ENCODE measurements around the gene CAPSL. TPM values are rescaled to one million over a fixed set of nuclear protein-coding genes. Genes with fewer than 3 reads are reported as not detected.

CAPSL gene
- total RNA-seq, 3 donors from 2014 or later: not detected

DNA sequence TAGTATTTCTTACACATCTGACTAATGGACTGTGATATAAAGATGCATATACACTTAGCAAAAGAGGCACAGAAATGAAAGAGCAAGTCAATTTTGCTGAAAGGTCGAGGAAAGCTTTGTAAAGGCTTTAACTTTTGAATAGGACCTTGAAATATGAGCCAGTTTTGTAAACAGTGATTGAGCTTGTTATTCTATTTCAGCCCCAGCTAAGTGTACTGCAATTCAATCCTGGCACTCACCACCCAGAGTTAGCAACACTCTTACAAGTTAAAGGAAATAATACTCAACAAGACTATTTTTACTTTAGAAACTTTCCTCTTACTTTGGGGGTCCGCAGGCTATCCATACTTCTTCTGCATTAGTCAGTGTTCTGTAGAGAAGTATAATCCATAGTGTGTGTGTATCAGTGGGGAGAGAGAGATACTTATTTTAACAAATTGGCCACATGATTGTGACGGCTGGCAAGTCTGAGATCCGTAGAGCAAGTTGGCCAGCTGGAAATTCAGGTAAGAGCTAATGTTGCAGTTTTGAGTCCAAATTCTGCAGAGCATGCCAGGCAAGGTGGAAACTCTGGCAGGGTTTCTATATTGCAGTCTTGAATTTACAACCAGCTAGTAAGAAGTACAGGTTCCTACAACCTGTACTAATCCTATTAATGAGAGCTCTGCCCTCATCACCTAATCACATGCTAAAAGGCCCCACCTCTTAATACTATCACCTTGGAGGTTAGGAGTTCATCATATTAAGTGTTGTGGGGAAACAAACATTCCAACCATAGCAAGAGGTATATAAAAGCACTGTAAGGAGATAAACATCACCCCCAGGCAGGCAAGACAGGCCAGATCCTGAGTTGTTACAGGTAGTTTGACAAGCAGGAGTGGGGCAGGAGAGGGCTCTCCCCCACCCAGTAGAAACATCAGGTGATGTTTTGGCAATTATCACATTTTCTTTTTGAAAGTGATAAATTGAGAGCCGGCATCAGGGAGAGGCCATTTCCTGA, 48.1 kb downstream of the CAPSL start:
- no peak overlapping the region for H3K4me3 ChIP-seq
- intact Hi-C loops (cut with DNase I; ENCODE audit: low total_unique reads): no loop called here
- H3K4me1 ChIP-seq: no peaks in the 10 kb centered on the region
- no peaks in the 10 kb centered on the region for H3K27me3 ChIP-seq
- no peaks in the 10 kb centered on the region for H3K36me3 ChIP-seq
- TF ChIP-seq, protein P1, sequence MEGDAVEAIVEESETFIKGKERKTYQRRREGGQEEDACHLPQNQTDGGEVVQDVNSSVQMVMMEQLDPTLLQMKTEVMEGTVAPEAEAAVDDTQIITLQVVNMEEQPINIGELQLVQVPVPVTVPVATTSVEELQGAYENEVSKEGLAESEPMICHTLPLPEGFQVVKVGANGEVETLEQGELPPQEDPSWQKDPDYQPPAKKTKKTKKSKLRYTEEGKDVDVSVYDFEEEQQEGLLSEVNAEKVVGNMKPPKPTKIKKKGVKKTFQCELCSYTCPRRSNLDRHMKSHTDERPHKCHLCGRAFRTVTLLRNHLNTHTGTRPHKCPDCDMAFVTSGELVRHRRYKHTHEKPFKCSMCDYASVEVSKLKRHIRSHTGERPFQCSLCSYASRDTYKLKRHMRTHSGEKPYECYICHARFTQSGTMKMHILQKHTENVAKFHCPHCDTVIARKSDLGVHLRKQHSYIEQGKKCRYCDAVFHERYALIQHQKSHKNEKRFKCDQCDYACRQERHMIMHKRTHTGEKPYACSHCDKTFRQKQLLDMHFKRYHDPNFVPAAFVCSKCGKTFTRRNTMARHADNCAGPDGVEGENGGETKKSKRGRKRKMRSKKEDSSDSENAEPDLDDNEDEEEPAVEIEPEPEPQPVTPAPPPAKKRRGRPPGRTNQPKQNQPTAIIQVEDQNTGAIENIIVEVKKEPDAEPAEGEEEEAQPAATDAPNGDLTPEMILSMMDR (IDR thresholded peaks at IDR 0.05): no peak
- no peak for TF ChIP-seq POLR2A (IDR thresholded peaks at IDR 0.05)
- no peak for TF ChIP-seq POLR2AphosphoS5 (IDR thresholded peaks at IDR 0.05)
- no peak for DNase-seq (ENCODE audit: low spot score in 2 of 2)
- H3K27ac ChIP-seq: no peak overlapping the region
- no peaks in the 10 kb centered on the region for H3K9me3 ChIP-seq

DNA sequence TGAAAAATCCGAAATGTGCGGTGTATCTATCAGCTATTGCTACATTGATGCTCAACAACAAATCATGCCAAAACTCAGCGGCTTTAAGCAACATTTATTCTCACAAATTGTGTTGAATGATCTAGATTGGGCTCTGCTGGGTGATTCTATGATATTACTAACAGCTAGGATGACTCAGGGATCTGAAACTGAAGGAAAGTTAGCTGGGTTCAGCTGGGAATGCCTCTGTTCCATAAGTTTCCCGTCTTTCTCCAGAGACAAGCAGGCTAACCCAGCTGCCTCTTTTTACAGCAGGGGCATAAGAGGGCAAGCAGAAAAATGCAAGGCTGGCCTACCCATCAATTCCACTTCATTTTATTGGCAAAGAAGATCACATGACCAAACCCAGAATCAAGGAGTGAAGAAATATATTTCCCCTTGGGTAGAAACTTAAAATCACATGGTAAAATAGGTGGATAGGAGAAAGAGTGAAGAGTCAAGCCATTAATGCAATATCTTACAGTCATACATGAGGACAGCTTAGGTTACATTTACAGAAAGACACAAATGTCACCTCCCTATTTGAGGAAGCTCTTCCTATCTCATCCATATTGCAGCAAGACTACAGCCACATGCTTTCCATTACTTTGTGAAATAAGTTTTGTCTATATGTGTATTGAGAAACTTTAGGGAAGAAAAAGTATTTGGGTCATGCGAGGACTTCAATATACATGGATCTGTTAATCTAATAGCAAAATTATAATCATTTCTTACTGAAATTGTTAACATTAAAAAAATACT, 50.9 kb downstream of the CAPSL start:
- no peaks in the 10 kb centered on the region for H3K9me3 ChIP-seq
- H3K4me1 ChIP-seq: no peaks in the 10 kb centered on the region
- DNase-seq (ENCODE audit: low spot score in 2 of 2): no peak
- no peak overlapping the region for H3K4me3 ChIP-seq
- H3K27ac ChIP-seq: no peak overlapping the region
- intact Hi-C loops (cut with DNase I; ENCODE audit: low total_unique reads): no loop called here
- H3K27me3 ChIP-seq: no peaks in the 10 kb centered on the region
- TF ChIP-seq, protein P1 (IDR thresholded peaks at IDR 0.05): no peak
- TF ChIP-seq POLR2AphosphoS5 (IDR thresholded peaks at IDR 0.05) (no peak), POLR2A (IDR thresholded peaks at IDR 0.05) (no peak)
- no peaks in the 10 kb centered on the region for H3K36me3 ChIP-seq

DNA sequence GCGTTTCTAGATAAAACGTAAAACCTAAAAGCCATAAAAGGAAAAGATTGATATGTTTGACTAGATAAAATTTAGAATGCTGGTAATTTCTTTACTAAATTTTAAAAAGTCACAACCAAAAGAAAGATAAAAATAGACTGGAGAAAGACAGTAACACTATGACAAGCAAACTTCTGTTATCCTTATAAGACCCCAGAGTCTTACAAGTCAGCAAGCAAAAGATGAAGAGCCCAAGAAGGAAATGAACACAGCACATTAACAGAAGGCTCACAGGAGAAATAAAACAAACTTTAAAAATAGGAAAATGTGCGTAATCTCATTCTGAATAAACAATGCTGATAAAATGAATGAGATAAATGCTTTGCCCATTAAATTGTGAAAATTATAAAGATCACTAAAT, 52.0 kb downstream of the CAPSL start:
- H3K9me3 ChIP-seq: no peaks in the 10 kb centered on the region
- no peaks in the 10 kb centered on the region for H3K4me1 ChIP-seq
- H3K4me3 ChIP-seq: no peak overlapping the region
- TF ChIP-seq POLR2A (IDR thresholded peaks at IDR 0.05) (no peak), POLR2AphosphoS5 (IDR thresholded peaks at IDR 0.05) (no peak)
- TF ChIP-seq, protein P1 (IDR thresholded peaks at IDR 0.05): no peak
- H3K36me3 ChIP-seq: no peaks in the 10 kb centered on the region
- H3K27me3 ChIP-seq: no peaks in the 10 kb centered on the region
- intact Hi-C loops (cut with DNase I; ENCODE audit: low total_unique reads): no loop called here
- H3K27ac ChIP-seq: no peak overlapping the region
- no peak for DNase-seq (ENCODE audit: low spot score in 2 of 2)

DNA sequence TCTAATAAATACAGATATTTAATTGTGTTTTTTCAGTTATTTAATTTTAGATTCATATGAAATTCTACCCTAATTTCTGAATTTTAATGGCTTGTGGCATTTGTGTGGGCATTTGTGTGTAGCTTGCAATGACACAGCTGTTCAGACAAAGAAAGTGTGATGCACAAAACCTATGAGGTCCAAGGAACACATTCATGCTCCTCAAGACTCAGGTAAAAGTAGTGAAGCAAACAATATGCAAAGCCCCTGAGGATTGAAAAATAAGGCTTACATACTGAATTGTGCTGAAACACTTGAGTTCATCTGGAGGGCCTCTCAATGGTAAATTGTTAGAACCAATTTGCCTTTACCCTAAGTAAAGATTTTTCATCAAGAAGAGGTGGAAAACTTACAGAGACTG, 53.6 kb downstream of the CAPSL start:
- H3K36me3 ChIP-seq: no peaks in the 10 kb centered on the region
- H3K27ac ChIP-seq: no peak overlapping the region
- no peaks in the 10 kb centered on the region for H3K4me1 ChIP-seq
- no peaks in the 10 kb centered on the region for H3K27me3 ChIP-seq
- intact Hi-C loops (cut with DNase I; ENCODE audit: low total_unique reads): no loop called here
- no peak for DNase-seq (ENCODE audit: low spot score in 2 of 2)
- TF ChIP-seq POLR2A (IDR thresholded peaks at IDR 0.05) (no peak), POLR2AphosphoS5 (IDR thresholded peaks at IDR 0.05) (no peak)
- TF ChIP-seq, protein P1 (IDR thresholded peaks at IDR 0.05): no peak
- no peaks in the 10 kb centered on the region for H3K9me3 ChIP-seq
- H3K4me3 ChIP-seq: no peak overlapping the region
